Kidney epithelial cell (primary cell): ENCODE results near the gene GPANK1. TPM values are rescaled to one million over a fixed set of nuclear protein-coding genes. Genes with fewer than 3 reads are reported as not detected.

ENCODE experiments used
- DNase-seq: peaks from one replicate; pipeline ENCODE4 v3.0.0-alpha.2; 2010; ENCODE audit warnings: low read depth
- H3K27me3 ChIP-seq: 2 replicates; pipeline ENCODE4 v1.6.0; 2011; ENCODE audit warnings: low read length; ENCODE audit not compliant: control insufficient read depth, insufficient read depth
- H3K36me3 ChIP-seq: 2 replicates; pipeline ENCODE4 v1.5.1; 2011; ENCODE audit warnings: low read length; ENCODE audit not compliant: control insufficient read depth, insufficient read depth
- H3K4me3 ChIP-seq: 2 replicates; pipeline ENCODE4 v1.5.1; 2011; ENCODE audit warnings: low read depth, mild to moderate bottlenecking, control low read depth, low read length
- CTCF ChIP-seq: IDR thresholded peaks from 2 replicates; pipeline ENCODE4 v1.5.1; 2011; ENCODE audit warnings: mild to moderate bottlenecking, moderate library complexity, low read length, control low read depth, inconsistent platforms; ENCODE audit not compliant: insufficient read depth, poor library complexity, severe bottlenecking
- total RNA-seq: library from RNA; depleted of rRNA; stranded (reverse); fragments of >200 nt; gene quantifications from 2 replicates; pipeline ENCODE4 v1.2.3, GENCODE V29; 2015

GPANK1 gene
- total RNA-seq, 1 donor from 2014 or later = 22.0 TPM

- no peak overlapping the region for H3K4me3 ChIP-seq
- TF ChIP-seq CTCF = no peak
- H3K36me3 ChIP-seq = no peaks in the 10 kb centered on the region
- DNase-seq = no peak
- H3K27me3 ChIP-seq = no peaks in the 10 kb centered on the region
Measured at GRCh38 chr6:31690231-31691077, 25.7 kb upstream of the GPANK1 start.

DNA sequence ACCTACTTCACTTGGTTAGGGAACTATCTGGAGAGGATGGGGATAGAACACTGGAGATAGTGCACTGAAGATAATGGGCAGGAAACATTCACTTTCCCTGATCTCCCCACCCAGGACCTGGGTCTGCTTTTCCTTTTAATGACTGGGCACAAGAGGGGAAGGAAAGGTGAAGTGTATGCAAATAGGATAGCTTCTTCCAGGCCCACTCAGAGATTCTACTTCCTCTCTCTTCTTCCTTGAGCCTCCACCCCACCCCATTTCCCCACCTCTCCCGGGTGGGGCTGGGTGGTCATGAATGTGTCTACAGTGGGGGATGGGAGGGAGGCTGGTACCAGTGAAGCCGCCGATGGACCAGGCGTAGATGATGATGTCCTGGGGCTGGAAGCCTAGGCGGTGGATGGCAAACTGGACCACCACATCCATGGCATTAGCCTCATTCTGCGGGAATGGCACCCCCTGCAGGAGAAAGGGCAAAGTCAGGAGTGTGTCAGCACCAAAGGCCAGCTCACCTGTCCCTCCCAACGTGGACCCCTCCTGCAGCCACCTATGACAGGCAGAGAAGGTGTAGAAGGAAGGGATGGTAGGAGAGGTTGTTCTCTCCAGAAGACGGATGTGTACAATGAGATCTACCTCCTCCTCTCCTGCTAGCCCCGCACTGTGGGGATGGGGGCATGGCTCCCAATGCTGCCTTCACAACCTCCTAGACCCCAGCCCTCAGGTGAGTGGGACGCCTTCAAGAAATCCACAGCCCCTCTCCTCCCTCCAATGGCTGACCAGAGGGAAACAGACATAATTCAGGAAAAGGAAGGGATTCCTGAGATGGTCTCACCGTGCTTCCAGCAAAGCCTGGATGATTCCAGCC lies 24.7 kb upstream of the GPANK1 start:
- H3K27me3 ChIP-seq = no peaks in the 10 kb centered on the region
- H3K36me3 ChIP-seq = no peaks in the 10 kb centered on the region
- DNase-seq = no peak
- TF ChIP-seq CTCF = peak; percentile 46
- no peak overlapping the region for H3K4me3 ChIP-seq

DNA sequence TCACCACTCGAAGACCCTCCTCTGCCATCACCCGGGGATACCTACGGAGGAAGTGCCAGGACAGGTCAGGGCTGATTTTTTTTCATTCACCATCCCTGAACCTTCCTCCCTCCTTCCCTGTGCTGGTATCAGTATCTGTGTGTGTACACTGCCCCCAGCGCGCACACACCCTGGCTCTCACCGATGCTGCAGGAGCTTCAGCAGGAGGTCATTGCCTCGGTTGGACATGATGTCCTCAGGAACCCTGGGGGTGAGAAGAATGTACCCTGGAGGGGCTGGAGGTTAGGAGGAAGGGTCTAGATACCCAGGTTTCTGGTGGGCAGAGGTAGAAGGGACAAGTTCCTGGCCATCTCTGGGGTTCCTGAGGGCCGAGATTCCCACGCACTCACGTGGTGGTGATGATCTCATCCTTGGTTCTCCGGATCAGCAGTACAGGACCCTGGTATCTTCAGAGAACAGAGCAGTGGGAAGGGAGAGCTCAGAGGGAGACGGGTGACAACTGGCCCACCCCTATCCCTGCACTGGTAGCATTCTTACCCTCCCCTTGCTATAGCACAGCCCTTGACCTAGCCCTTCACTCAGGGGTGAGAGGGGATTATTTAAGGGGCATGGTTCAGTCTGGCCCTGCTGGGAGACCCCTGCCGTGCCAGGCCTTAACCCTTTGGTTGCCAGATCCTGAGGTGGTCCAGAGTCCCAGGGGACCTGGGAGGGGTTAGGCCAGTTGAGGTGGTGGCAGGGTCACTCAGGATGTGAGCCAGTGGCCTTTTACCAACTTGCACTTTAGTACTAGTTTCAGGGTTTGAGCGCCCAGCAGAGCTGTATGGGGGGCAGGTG lies 23.3 kb upstream of the GPANK1 start:
- no peak for DNase-seq
- Histone ChIP-seq H3K4me3 (no peak overlapping the region), H3K27me3 (no peaks in the 10 kb centered on the region), H3K36me3 (no peaks in the 10 kb centered on the region)
- no peak for TF ChIP-seq CTCF

GRCh38 chr6:31687321-31687720 lies 22.5 kb upstream of the GPANK1 start:
- no peak for DNase-seq
- H3K4me3 ChIP-seq = no peak overlapping the region
- no peak for TF ChIP-seq CTCF
- no peaks in the 10 kb centered on the region for H3K36me3 ChIP-seq
- no peaks in the 10 kb centered on the region for H3K27me3 ChIP-seq

DNA sequence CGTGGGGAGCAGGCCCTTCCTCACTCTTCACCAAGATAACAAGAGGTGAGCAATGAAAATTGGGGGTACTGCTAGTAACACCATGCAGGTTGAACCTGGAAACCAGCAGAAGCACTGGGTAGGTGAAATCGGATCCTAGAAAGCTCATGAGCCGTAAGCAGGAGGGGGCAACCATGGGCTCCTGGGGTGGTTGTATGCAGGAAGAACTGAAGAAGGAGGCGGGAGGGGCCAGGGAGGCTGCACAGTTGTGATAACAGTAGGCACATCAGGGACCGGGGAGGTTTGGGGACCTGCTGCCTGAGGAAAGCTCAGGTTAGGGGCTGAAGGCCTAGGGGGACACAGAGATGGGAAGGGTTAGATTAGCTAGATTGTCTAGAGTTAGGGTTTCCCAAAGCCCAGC lies 21.7 kb upstream of the GPANK1 start:
- no peak for DNase-seq
- Histone ChIP-seq H3K27me3 (no peaks in the 10 kb centered on the region), H3K36me3 (no peaks in the 10 kb centered on the region), H3K4me3 (no peak overlapping the region)
- TF ChIP-seq CTCF = no peak
